T-helper 22 cell (primary cell): ENCODE data around the gene RFNG.

Source experiments
- DNase-seq: peaks from one replicate; pipeline ENCODE4 v3.0.0-alpha.2; 2020; ENCODE audit warnings: low read depth

RFNG gene

DNA sequence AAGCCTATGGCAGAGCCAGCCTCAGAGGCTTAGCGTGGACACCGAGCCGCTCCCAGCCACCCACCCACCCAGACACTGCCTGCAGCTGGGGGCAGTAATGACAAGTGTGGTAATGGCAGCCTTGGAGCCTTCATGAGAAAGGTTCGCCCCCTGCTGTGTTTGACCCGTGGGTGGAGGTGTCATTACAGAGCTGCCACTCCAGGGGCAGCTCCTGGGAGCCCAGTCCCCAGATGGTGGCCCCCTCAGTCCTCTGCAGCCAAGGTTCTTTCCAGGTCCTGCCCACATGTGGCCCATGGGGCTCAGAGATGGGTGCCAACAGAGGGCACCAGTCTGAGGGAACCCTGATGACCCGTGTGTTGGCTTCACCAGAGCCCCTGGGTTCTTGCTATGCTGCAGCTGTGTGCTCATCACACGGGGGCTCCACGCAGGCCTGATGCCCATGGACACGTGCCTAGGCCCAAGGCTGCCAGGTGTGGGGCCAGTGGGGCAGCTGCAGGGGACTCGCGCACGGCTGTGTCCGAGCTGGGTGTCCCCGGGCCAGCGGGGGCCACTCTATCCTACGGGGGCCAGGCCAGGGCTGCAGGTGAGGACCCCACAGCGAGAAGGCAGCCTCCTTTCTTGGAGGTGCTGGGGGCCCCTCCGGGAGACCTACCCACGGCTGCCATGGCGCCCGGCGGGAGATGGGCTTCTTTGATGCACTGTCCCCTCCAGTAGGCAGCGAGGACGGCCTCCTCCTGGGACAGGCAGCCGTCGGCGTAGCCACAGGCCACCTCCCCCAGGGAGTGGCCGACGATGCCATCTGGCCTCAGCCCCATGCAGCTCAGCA lies 38.3 kb upstream of the RFNG start:
- no peak for DNase-seq

DNA sequence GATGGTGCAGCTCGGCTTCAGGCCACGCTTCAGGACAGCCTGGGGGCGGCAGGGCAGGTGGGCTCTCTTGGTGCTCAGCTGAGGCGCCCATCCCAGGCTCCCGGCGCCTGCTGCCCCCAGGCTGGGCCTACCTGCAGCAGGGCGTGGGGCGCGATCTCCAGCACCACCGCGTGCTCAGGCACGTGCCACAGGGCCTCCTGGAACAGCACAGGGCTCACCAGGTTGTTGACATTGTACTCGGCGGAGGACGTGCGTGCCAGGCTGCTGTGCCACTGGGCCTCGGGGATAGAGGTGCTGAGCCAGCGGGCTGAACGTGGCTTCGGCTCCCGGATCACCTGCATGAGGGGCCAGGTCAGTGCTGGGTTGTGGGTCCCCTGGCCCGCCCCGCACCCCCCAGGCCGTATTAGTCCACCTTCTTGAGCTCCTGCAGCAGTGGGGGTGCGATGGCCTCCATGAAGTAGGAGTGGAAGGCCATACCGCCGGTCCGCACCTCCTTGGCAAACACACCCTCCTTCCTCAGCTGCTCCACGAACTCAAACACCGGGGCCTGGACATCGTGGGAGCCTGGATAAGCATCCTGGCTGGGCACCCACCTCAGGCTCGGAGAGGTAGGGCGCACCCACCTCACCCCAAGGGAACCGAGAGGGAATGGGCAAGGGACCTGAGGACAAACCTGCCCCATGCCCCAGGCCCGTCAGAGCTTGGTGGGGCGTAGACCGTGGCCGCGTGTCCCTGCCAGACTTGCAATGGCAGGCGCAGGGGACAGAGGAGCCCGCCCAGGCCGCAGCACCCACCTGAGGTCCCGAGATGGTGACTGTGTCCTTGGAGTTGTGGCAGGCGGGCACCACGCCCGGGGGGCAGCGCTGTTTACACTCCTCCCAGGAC lies 37.5 kb upstream of the RFNG start:
- DNase-seq = no peak

- no peak for DNase-seq
Measured at GRCh38 chr17:82087961-82088837, 36.6 kb upstream of the RFNG start.

DNA sequence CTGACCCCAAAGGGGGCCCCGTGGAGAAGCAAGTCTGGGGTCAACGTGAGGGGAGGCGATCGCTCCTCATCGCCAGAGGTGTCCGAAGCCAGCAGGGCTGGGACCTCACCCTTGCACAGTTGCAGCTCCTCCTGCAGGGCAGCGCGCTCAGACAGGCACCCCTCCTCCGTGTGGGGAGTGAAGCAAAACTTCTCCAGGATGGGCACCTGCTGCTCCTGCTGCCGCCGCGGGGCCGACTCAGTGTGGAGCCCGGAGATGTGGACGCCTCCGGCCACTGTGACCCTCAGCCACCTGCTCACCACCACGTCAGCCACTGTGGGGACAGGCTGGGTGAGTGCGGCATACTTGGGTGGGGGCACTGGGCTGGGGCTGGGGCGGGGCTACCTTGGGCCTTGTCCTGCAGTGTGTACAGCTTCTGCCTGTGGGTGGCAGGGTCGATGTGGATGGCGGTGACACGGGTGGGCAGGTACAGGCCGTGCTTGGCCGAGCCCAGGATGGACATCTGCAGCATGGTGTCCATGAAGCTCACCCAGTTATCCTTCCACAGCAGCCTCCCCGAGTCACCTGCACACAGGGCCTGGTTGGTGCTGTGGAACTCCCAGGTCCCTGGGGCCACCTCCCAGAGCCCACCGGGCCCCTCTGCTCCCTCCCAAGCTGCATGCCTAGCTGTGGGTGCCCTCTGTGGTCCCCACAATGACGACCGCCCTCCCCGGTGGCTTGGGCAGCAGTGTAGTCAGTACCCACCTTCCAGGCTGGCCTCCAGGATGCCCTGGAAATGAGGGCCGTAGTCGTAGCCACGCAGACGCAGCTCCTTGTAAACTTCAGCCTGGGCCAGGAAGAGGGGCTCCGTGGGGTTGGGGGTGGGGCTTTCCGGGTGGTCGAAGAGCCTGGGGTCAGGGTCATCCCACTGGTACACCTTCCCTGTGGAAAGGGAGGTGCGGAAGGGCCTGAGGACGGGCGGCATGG lies 35.6 kb upstream of the RFNG start:
- DNase-seq = no peak

DNA sequence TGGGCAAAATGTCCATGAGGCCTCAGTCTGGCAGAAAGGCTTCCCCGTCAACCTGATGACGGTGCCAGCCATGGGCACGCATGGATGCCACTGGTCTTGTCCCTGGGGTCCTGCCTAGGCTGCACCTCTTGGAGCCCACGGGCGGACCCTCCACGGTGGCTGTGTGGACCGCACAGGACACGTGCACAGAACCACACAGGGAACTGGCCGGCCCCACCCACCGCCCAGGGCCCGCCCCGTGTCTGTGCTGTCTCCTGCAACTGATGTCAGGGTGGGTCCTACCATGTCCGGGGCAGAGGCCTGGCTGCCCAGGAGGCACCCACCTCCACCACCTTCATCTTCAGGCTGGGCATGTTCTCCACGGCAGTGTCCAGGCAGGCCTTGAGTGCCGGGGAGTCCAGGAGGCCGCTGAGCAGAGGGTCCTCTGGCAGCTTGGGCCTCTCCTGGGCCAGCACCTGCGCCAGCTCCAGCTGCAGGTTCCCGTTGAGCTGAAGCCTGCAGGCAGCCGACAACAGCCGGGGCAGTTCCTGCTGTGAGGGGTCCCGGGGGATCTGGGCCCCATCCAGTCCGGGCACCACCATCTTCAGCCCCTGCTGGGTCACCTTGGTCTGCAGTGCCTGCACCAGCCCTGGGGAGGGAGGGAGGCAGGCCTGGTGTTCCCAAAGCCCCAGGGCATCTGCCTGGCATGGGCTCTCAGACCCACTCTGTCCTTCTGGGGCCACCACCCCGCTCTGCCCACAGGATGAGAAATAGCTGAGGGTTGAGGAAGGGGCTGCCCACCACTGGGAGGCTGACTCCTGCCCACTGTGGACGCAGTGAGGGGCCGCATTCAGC lies 34.5 kb upstream of the RFNG start:
- DNase-seq = no peak

DNA sequence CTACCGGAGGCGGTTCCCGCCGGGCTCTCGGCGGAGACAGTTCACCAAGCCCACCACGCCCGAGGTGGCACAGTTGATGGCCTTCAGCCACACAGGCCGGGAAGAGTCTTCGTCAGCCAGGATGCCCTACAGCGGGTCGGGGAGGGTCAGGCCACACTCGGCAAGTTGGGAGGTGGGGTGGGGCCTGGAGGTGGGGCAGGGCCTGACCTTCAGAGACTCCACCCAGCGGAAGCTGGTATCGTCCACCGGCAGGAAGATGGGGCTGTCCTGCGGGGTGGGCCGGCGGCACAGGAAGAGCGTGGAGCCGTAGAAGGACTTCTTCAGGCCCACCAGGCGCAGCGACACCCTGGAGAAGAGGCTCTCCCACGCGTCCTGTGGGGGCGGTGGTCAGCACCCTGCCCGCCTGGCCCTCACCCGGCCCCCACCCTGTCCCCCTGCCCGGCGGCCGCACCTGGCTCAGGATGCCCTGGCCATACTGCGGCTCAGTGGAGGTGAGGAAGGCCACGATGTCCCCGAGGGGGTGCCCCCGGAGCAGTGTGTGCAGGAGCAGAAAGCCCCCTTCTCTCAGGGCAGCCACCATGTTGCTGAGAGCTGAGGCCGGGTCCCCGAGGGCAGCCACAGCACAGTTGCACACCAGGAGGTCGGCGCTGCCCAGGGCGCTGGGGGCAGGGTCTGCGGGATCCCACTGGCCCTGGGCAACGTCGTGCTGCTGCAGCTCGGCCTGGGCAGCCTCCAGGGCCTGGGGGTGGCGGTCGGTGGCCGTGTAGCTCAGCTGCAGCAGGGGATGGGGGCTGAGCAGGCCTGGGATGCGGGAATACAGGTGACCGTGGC lies 33.6 kb upstream of the RFNG start:
- DNase-seq = no peak

DNA sequence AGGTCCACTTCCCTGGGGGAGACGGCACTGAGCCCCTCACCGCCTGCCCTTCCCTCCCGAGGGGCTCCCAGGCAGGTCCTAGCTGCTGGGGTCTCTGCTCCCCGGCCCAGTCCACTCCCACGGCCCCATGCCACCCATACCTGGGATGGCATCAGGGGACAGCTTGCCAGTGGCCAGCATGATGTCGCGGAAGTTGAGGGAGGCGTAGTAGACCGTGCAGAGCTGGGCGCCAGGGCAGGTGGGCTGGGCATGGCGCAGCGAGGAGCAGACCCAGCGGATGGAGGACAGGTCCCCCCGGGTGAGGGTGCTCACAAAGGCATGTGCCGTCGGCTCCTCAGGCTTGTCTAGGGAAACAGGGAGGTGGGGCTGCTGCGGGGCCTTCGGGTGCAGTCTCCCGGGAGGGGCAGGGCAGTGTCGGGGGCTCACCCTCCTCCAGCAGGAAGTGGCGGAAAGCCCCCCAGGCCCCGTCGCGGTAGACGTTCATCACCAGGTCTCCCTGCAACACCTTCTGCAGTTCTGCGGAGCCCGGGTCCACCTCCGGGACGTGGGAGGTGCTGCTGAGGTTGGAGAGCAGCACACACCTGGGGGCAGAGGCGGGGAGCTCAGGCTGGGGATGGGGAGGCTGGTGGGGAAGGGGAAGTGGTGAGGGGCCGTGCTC lies 32.9 kb upstream of the RFNG start:
- DNase-seq = no peak

DNA sequence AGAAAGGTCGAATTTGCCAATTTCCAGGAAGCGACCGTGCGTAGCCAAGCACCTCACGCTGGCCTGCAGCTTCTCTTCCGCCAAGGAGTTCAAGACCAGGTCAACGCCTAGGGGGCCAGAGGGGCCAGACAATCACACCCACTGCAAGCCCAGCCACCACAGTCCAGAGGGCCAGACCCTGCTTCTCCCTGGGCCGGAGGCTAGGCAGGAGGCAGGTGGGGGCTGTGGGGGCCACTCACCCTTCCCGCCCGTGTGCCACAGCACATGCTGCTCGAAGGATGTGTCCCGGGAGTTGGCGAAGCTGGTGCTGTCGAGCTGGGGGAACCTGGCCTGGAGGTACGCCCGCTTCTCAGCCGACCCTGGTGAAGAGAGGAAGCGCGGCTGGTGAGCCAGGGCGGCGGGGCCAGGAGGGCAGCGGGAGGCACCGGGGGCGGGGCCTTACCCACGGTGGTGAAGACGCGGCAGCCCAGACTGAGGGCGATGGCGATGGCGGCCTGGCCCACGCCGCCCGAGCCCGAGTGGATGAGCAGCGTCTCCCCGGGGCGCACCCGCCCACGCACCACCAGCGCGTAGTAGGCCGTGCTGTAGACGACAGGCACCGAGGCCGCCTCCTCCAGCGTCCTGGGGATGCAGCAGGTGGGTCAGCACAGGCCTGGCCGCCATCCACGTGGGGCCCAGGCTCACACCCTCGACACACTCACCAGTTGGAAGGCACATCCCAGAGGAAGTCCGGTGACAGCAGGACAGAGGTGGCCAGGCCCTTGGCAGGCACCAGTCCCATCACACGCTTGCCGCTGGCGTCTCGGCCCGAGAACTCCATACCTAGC lies 32.1 kb upstream of the RFNG start:
- no peak for DNase-seq

GRCh38 chr17:82083009-82083408 lies 31.4 kb upstream of the RFNG start:
- no peak for DNase-seq

GRCh38 chr17:82082456-82082855 lies 30.8 kb upstream of the RFNG start:
- no peak for DNase-seq

DNA sequence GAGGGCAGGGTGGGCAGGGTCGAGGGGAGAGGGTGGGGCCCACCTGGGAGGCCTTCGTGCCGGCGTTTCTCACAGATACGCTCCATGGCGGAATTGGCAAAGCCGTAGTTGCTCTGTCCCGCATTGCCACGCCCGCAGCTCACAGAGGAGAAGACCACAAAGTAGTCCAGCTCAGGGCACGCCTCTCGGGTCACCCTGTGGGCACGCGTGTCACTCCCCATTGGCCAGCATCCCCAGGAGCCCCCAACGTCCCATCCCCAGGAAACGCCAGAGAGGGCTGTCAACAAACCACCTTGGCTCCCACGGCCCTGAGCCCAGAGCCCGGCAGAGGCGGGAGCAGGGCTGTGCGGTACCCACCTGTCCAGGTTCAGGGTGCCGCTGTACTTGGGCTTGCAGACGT lies 30.4 kb upstream of the RFNG start:
- DNase-seq = no peak

- no peak for DNase-seq
Measured at GRCh38 chr17:82081546-82081945, 29.9 kb upstream of the RFNG start.

GRCh38 chr17:82080789-82081464 lies 29.3 kb upstream of the RFNG start:
- DNase-seq = no peak

GRCh38 chr17:82080048-82080788 lies 28.6 kb upstream of the RFNG start:
- no peak for DNase-seq

DNA sequence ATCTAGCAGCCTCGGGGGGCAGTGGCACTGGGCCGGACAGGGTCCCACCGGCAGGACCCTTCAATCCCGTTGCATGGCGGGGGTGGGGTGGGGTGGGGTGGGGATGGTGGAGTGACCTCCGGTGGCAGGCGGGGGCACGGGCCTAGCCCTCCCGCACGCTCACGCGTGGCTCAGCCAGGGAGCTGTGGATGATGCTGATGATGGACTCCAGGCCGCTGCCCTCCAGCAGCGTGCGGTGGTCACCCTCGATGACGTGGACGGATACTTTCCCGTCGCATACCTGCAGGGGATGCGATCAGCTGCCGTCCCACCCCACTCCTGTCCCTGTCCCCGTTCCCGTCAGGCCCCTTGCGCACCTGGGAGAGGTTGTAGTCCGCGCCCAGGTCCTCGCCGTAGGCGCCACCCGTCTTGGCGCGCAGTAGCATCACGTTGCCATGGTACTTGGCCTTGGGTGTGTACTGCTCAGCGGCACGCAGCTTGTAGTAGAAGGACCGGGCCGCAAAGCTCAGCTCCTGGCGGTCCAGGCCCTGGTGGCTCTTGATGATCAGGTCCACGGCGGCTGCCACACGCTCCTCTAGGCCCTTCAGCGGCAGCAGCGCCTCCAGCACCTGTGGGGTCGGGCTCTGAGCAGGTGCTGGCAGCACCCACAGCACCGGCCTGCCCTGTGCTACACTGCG lies 27.5 kb upstream of the RFNG start:
- no peak for DNase-seq

DNA sequence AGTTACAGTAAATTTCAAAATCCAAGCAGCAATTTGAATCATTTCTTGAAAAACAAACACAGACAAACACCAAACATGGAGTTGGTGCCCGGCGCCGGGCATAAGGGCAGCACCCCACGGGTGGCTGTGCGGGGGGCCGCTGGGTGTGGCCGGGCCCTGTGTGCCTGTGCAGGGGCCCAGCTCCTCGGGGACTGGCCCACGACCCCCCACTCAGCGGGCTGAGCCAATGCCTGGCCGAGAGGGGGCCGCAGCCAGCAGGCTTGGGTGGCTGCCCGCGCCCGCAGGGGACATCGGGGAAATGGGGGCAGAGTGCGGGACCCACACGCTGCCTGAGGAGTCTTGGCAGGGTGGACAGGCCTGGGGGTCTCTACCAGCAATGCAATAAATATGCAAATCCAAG lies 26.8 kb upstream of the RFNG start:
- DNase-seq = no peak
